ENCODE results near the gene LMNTD2. TPM values are rescaled to one million over a fixed set of nuclear protein-coding genes. Genes with fewer than 3 reads are reported as not detected.

LMNTD2 gene
- total RNA-seq, 2 experiments from 2014 or later = 0.34 to 0.81 TPM

- ATAC-seq (no peak), DNase-seq (no peak)
- ChIA-PET CTCF (interaction anchor here (1.1 to 5.5 kb wide), 3 partner anchors 10 to 81 kb away, joined by 3 to 23 read pairs (median 4); no protein-coding TSS in a partner anchor), POLR2A (interaction anchor here (1.4 to 3.5 kb wide), 3 partner anchors 10 to 160 kb away, joined by 3 to 17 read pairs (median 3); partner anchors contain the start of genes IRF7 and PHRF1)
- Mint-ChIP-seq H3K36me3 (ENCODE audit: low read depth) (peaks cover 18% of the 10 kb centered on the region), H3K4me1 (ENCODE audit: low read depth) (peaks cover 23% of the 10 kb centered on the region), H3K27ac (no peak overlapping the region), H3K4me3 (peak overlapping the region; percentile 85), H3K27me3 (ENCODE audit: low read depth) (no peaks in the 10 kb centered on the region), H3K9me3 (ENCODE audit: insufficient read depth) (no peaks in the 10 kb centered on the region)
Observed at GRCh38 chr11:565921-566509, 5.5 kb upstream of the LMNTD2 start.

GRCh38 chr11:563812-564578 lies 3.5 kb upstream of the LMNTD2 start:
- no peak for ATAC-seq
- CTCF ChIA-PET = interaction anchor here (1.5 kb wide), 1 partner anchor 9 kb away, joined by 6 read pairs; no protein-coding TSS in a partner anchor
- no peaks in the 10 kb centered on the region for H3K9me3 Mint-ChIP-seq (ENCODE audit: insufficient read depth)

GRCh38 chr11:563066-563811 lies 2.7 kb upstream of the LMNTD2 start:
- Mint-ChIP-seq H3K36me3 (ENCODE audit: low read depth) (peaks cover 18% of the 10 kb centered on the region), H3K27ac (peak overlapping the region; percentile 15), H3K9me3 (ENCODE audit: insufficient read depth) (no peaks in the 10 kb centered on the region), H3K4me3 (no peak overlapping the region), H3K4me1 (ENCODE audit: low read depth) (peaks cover 24% of the 10 kb centered on the region), H3K27me3 (ENCODE audit: low read depth) (peaks cover 3% of the 10 kb centered on the region)
- POLR2A ChIA-PET = interaction anchor here (0.7 to 1.4 kb wide), 2 partner anchors 13 to 14 kb away, joined by 3 read pairs; partner anchors contain the start of gene PHRF1
- CTCF ChIA-PET = interaction anchor here (1.5 kb wide), 1 partner anchor 8 kb away, joined by 6 read pairs; no protein-coding TSS in a partner anchor
- DNase-seq (no peak), ATAC-seq (no peak)

More at GRCh38 chr11:563812-564578, 3.5 kb upstream of the LMNTD2 start:
- Mint-ChIP-seq H3K4me3 (no peak overlapping the region), H3K36me3 (ENCODE audit: low read depth) (peaks cover 18% of the 10 kb centered on the region), H3K27me3 (ENCODE audit: low read depth) (peaks cover 3% of the 10 kb centered on the region), H3K27ac (peak overlapping the region; percentile 15), H3K4me1 (ENCODE audit: low read depth) (peaks cover 24% of the 10 kb centered on the region)
- POLR2A ChIA-PET = interaction anchor here (0.7 to 3.5 kb wide), 3 partner anchors 12 to 13 kb away, joined by 3 to 17 read pairs (median 3); partner anchors contain the start of gene PHRF1
- DNase-seq = no peak

GRCh38 chr11:562046-562645 lies 1.6 kb upstream of the LMNTD2 start:
- no peak for DNase-seq

GRCh38 chr11:561148-562003 lies 838 bp upstream of the LMNTD2 start:
- peak overlapping the region; percentile 81 for H3K27ac Mint-ChIP-seq
- H3K9me3 Mint-ChIP-seq (ENCODE audit: insufficient read depth) = no peaks in the 10 kb centered on the region
- H3K27me3 Mint-ChIP-seq (ENCODE audit: low read depth) = peaks cover 11% of the 10 kb centered on the region
- H3K4me1 Mint-ChIP-seq (ENCODE audit: low read depth) = peaks cover 16% of the 10 kb centered on the region
- ChIA-PET CTCF (no interaction called here), POLR2A (interaction anchor here (1.0 kb wide), 2 partner anchors 15 to 55 kb away, joined by 3 read pairs; partner anchors contain the start of genes IRF7 and PHRF1)
- DNase-seq (no peak), ATAC-seq (peak; percentile 57)
- H3K4me3 Mint-ChIP-seq = peak overlapping the region; percentile 95
- H3K36me3 Mint-ChIP-seq (ENCODE audit: low read depth) = peaks cover 8% of the 10 kb centered on the region

More at GRCh38 chr11:562046-562645, 1.6 kb upstream of the LMNTD2 start:
- Mint-ChIP-seq H3K4me3 (peak overlapping the region; percentile 95), H3K4me1 (ENCODE audit: low read depth) (peaks cover 19% of the 10 kb centered on the region), H3K36me3 (ENCODE audit: low read depth) (peaks cover 13% of the 10 kb centered on the region), H3K9me3 (ENCODE audit: insufficient read depth) (no peaks in the 10 kb centered on the region), H3K27ac (no peak overlapping the region), H3K27me3 (ENCODE audit: low read depth) (peaks cover 7% of the 10 kb centered on the region)
- CTCF ChIA-PET = no interaction called here
- ATAC-seq = no peak
- POLR2A ChIA-PET = interaction anchor here (1.0 to 1.4 kb wide), 3 partner anchors 14 to 54 kb away, joined by 3 read pairs; partner anchors contain the start of genes IRF7 and PHRF1

GRCh38 chr11:559712-560304 lies 730 bp downstream of the LMNTD2 start:
- ChIA-PET POLR2A (interaction anchor here (0.9 kb wide), 1 partner anchor 136 kb away, joined by 3 read pairs; no protein-coding TSS in a partner anchor), CTCF (interaction anchor here (2.1 kb wide), 1 partner anchor 167 kb away, joined by 7 read pairs; no protein-coding TSS in a partner anchor)
- ATAC-seq = no peak
- no peaks in the 10 kb centered on the region for H3K9me3 Mint-ChIP-seq (ENCODE audit: insufficient read depth)
- H3K27me3 Mint-ChIP-seq (ENCODE audit: low read depth) = peaks cover 14% of the 10 kb centered on the region
- H3K4me3 Mint-ChIP-seq = peak overlapping the region; percentile 95
- H3K4me1 Mint-ChIP-seq (ENCODE audit: low read depth) = peaks cover 17% of the 10 kb centered on the region
- DNase-seq = no peak
- peak overlapping the region; percentile 75 for H3K27ac Mint-ChIP-seq
- peaks cover 8% of the 10 kb centered on the region for H3K36me3 Mint-ChIP-seq (ENCODE audit: low read depth)

GRCh38 chr11:559020-559620 lies 1.4 kb downstream of the LMNTD2 start:
- ChIA-PET POLR2A (interaction anchor here (0.9 kb wide), 1 partner anchor 137 kb away, joined by 3 read pairs; no protein-coding TSS in a partner anchor), CTCF (interaction anchor here (2.1 kb wide), 1 partner anchor 167 kb away, joined by 7 read pairs; no protein-coding TSS in a partner anchor)
- no peak for DNase-seq
- Mint-ChIP-seq H3K36me3 (ENCODE audit: low read depth) (peaks cover 8% of the 10 kb centered on the region), H3K27ac (no peak overlapping the region), H3K27me3 (ENCODE audit: low read depth) (peaks cover 14% of the 10 kb centered on the region), H3K9me3 (ENCODE audit: insufficient read depth) (no peaks in the 10 kb centered on the region), H3K4me1 (ENCODE audit: low read depth) (peaks cover 17% of the 10 kb centered on the region), H3K4me3 (no peak overlapping the region)
- ATAC-seq = no peak

- no peak overlapping the region for H3K27ac Mint-ChIP-seq
- ATAC-seq (no peak), DNase-seq (no peak)
- CTCF ChIA-PET = interaction anchor here (2.1 kb wide), 1 partner anchor 168 kb away, joined by 7 read pairs; no protein-coding TSS in a partner anchor
- POLR2A ChIA-PET = no interaction called here
- H3K27me3 Mint-ChIP-seq (ENCODE audit: low read depth) = peaks cover 14% of the 10 kb centered on the region
- no peaks in the 10 kb centered on the region for H3K9me3 Mint-ChIP-seq (ENCODE audit: insufficient read depth)
- peaks cover 6% of the 10 kb centered on the region for H3K36me3 Mint-ChIP-seq (ENCODE audit: low read depth)
- no peak overlapping the region for H3K4me3 Mint-ChIP-seq
- H3K4me1 Mint-ChIP-seq (ENCODE audit: low read depth) = peaks cover 17% of the 10 kb centered on the region
Observed at GRCh38 chr11:558503-558902, 2.0 kb downstream of the LMNTD2 start.

GRCh38 chr11:557328-558132 lies 3.0 kb downstream of the LMNTD2 start:
- Mint-ChIP-seq H3K27me3 (ENCODE audit: low read depth) (peaks cover 14% of the 10 kb centered on the region), H3K4me1 (ENCODE audit: low read depth) (peaks cover 17% of the 10 kb centered on the region), H3K27ac (no peak overlapping the region), H3K9me3 (ENCODE audit: insufficient read depth) (no peaks in the 10 kb centered on the region), H3K4me3 (no peak overlapping the region), H3K36me3 (ENCODE audit: low read depth) (peaks cover 4% of the 10 kb centered on the region)
- POLR2A ChIA-PET = interaction anchor here (1.3 to 1.4 kb wide), 2 partner anchors 19 to 58 kb away, joined by 3 to 4 read pairs; partner anchors contain the start of gene IRF7
- no peak for ATAC-seq
- CTCF ChIA-PET = interaction anchor here (1.2 to 4.7 kb wide), 3 partner anchors 10 to 168 kb away, joined by 5 to 86 read pairs (median 23); no protein-coding TSS in a partner anchor
- DNase-seq = no peak
